ENCODE data around the gene MGME1.
A peak's percentile ranks its signal among the peaks of the same experiment; 100 is the strongest.
"Not testable (repeated sequence)": the region's sequence is repeated elsewhere in the genome, so short reads cannot be mapped to it uniquely, and the experiment has no call there.

The MGME1 gene

DNA sequence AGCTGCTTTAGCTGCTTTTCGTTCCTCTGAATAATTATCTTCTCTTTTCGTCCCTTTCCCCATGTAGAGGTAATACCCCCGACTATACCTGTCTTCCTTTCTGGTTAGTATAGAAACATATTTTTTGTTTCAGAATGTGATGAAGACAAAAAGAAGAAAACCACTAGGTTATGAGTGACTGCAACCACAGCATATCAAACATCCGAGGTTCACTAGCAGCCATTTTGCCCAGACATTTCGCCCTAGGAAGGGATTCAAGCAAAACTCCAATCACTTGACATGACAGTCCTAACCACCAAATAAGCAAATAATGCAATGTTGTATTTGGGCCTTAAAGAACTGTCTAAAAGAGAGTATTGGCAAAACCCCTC is 9.6 kb upstream of the MGME1 start:
- TF ChIP-seq POLR2A (IDR thresholded peaks at IDR 0.05; ENCODE audit: low read depth, low read length) = no peak
- FAIRE-seq (no peak), DNase-seq (ENCODE audit: insufficient read length, low spot score) (no peak)

DNA sequence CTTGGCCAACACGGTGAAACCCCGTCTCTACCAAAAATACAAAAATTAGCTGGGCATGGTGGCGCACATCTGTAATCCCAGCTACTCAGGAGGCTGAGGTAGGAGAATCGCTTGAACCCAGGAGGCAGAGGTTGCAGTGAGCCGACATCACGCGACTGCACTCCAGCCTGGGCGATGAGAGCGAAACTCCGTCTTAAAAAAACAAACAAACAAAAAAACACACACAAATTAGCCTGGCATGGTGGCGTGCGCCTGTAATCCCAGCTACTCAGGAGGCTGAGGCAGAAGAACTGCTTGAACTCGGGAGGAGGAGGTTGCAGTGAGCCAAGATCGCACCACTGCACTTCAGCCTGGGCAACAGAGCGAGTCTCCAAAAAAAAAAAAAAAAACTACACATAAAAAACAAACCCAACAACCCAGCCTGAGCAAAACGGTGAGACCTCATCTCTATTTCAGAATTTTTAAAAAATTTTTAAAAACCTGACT is 8.4 kb upstream of the MGME1 start:
- FAIRE-seq = not testable (repeated sequence)

DNA sequence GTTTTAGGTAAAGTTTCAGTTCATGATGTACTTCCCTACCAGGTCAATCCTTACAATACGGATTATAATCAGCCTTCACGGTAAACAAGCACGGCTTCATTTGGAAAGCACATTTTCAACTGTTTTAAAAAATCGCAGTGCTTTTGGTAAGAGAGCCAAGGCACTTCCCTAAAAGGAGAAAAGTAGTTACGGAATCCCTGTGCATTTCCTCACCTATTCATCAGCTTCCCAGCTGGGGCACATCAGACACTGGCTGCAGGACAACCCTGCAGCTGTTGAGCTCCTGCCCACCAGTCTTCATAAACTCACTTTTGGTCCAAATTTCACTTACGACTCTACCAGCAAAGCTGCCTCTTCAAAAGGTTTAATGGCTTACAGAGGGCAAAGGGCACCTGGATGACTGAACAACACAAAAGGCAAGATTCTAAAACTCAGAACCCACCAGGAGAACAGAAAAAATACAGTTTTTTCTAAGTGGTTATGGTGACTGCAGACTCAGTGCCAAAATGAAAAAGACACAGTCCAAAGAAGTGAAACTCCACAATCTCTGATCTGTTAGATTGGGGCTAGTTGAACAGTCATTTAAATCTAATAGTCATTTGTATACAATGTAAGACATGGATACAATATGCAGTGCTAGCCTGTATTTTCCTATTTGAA is 7.8 kb upstream of the MGME1 start:
- DNase-seq (ENCODE audit: insufficient read length, low spot score) = no peak
- no peak for TF ChIP-seq POLR2A (IDR thresholded peaks at IDR 0.05; ENCODE audit: low read depth, low read length)

More for the DNA sequence above, 8.4 kb upstream of the MGME1 start:
- not testable (repeated sequence) for DNase-seq (ENCODE audit: insufficient read length, low spot score)

DNA sequence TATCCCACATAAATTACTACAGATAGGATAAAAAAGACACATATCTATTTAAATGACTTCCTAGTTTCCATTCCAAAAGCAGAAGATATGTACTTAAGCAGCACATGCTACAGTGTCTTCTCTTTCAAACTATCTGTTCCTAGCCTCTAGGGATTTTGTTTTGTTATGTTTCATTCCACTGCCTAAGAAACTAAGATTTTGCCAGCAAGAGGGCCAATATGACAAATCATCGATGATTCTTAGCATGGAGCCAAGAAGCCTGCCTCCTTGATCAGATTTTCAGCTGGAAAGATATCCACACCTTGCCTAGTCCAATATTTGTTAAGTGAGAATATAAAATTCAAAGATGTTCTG is 7.3 kb upstream of the MGME1 start:
- no peak for TF ChIP-seq POLR2A (IDR thresholded peaks at IDR 0.05; ENCODE audit: low read depth, low read length)
- FAIRE-seq (no peak), DNase-seq (ENCODE audit: insufficient read length, low spot score) (no peak)

More for the DNA sequence above, 7.8 kb upstream of the MGME1 start:
- no peak for FAIRE-seq

DNA sequence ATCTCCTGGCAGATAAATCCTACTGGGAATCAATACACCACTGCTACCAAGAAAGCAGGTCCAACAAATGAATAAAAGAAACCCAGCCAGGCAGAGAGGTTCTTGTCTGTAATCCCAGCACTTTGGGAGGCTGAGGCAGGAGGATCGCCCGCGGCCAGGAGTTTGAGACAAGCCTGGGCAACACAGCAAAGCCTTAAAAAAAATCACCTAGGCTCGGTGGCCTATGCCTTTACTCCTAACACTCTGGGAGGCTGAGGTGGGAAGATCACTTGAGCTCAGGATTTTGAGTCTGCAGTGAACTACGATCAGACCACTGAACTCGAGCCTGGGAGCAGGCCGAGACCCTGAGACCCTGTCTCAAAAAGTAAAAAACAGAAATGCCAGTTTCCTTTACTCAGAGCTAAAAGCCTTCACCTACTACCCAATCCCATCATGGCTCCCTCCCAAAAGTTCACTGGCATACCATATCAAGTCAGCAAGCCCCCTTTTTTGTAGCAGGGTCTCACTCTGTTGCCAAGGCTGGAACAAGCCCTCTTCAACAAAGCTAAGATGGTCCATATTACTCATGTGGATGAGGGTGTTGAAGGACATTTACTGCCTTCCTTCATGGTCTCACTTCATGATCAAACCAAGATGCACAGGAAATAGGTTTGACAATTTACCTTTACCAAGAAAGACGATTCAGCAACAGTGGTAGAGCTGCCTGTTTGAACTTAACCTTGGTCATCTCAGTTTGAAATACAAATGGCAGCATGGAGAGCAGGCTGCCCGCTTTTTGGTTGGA is 5.5 kb upstream of the MGME1 start:
- DNase-seq (ENCODE audit: insufficient read length, low spot score) (no peak), FAIRE-seq (no peak)
- TF ChIP-seq POLR2A (IDR thresholded peaks at IDR 0.05; ENCODE audit: low read depth, low read length) = no peak

DNA sequence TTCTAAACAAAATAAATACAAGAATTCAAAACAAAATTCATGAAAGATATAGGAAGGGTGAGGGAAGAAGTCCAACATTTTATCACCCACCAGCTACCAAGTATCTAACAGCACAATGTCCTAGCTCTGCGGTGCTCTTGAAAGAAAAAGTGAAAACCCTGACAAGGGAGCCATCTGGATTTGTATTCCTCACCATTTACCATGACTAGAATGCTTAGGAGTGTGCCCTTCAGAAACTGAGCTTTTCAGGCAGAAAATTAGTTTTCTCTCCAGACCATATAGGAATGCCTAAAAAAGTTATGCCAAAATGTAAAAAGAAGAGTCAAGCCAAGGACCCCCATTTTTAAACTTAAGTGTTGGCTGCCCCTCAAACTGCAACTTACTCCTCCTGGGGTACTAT is 4.7 kb upstream of the MGME1 start:
- FAIRE-seq (no peak), DNase-seq (ENCODE audit: insufficient read length, low spot score) (no peak)

DNA sequence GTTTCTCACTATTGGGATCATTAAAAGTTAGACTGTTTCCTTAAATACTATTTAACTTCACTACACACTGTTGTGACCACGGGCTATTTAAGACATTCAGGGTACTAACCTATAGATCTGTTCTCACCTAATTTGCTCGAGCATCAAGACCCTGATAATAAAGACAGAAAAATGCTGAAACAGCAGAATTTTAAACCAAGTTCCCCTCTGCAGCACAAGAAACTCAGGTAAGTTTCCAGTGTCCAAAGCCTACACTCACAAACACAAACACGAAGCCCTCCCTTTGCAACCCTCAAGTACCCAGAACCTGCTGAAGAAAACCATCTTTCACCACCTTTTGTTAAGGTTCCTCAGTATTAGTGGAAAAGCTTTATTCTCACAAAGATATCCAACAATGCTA is 4.2 kb upstream of the MGME1 start:
- FAIRE-seq (no peak), DNase-seq (ENCODE audit: insufficient read length, low spot score) (no peak)
- no peak for TF ChIP-seq POLR2A (IDR thresholded peaks at IDR 0.05; ENCODE audit: low read depth, low read length)

More for the DNA sequence above, 4.7 kb upstream of the MGME1 start:
- no peak for TF ChIP-seq POLR2A (IDR thresholded peaks at IDR 0.05; ENCODE audit: low read depth, low read length)

DNA sequence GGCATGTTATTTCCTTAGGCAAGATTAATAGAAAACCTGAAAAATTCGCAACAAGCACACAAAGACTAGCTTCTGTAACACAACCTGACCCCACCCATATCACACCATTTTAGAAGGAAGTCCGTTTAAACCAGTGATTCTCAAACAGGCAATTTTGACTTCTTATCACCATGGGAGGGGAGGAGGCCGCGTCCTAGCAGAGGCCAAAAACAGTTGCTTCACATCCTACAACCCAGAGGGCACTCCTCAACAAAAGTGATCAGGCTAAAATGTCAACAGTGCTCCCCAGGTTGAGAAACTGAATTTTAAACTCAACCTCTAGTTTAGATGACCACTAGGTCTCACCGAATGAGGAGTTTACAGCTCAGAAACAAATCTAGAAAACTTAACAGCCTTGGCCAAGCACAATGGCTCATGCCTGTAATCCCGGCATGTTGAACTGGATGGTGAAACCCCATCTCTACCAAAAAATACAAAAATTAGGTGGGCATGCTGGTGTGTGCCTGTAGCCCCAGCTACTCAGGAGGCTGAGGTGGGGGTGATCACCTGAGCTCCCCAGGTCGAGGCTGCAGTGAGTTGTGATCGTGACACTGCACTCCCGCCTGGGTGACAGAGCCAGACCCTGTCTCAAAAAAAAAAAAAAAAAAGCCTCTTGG is 3.6 kb upstream of the MGME1 start:
- no peak for FAIRE-seq

DNA sequence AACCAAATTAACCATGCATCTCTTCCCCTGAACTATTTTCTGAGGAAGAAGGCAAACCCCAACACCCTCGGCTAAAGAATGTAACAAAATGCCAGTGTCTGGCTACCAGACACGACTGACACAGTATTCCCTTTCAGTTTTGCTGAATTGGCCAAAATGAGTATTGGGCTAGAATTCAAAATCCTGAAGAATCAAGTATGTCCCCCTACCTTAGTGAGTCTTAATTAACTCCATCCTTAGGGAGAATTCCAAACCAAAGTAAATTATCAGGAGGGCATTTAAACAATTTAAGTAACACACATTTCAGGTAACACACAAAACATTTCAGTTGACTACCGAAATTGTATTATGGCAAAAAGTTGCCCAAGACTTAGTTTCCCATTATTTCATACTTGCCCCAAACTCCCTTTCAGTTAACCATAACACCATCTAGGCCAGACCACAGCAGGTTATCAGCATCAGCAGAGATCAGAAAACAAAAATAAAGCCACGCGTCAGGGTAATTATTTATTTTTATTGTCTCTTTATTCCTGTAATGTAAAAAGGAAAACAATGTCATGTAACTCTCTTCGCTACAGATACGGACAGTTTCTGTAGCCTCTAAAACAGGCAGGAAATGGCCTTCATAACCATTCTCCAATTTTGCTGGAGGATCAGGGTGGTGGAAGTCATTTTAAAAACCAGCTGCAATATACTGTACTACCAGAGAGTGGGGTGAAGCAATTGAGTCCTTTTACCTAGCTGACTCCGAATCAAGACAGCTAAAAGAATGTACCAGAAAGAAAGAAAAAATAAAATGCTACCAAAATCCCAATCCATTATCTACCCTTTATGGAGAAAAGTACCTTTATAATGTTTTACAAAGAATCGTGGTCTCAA is 2.1 kb upstream of the MGME1 start:
- DNase-seq (ENCODE audit: insufficient read length, low spot score) = no peak
- TF ChIP-seq POLR2A (IDR thresholded peaks at IDR 0.05; ENCODE audit: low read depth, low read length) = no peak

More for the DNA sequence above, 3.6 kb upstream of the MGME1 start:
- no peak for DNase-seq (ENCODE audit: insufficient read length, low spot score)
- TF ChIP-seq POLR2A (IDR thresholded peaks at IDR 0.05; ENCODE audit: low read depth, low read length) = no peak

DNA sequence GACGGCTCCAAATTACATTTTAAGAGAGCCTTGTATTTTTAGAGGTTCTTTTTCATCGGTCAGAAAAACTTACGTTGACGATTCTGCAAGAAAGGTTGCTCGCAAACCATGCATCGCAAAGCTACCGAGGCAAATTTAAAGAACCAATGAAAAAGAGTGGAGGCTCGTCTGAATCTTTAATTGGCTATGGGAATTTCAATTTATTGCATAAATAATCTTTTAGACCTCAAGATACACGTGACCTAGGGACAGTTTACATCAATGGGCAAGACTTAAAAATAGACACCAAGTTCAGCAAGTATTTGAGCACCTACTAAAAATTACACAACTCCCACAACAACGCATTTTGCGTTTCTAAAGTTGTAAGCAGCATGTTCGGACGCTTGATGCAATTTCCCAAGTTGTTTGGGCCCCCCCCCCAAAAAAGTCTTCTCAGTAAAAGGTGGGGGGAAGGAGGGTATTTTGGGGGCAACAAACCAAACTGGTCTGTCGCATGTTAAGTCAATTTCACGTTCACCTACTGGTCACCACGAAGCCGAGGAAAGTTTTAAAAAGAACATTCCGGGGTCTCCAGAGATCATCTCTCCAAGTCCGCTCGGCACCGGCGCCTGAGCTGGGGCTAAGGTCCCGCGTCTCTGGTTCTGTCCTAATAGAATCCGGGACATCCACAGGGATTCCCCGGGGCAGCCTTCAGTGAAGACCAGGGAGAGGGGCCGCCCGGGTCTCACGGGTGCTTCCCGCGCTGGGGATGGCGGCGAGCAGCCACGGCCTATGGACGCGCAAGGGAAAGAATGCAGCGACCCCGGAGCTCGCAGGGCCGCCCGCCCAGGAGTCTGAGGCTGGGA is 1.1 kb upstream of the MGME1 start:
- no peak for DNase-seq (ENCODE audit: insufficient read length, low spot score)
- FAIRE-seq = no peak
- TF ChIP-seq POLR2A (IDR thresholded peaks at IDR 0.05; ENCODE audit: low read depth, low read length) = no peak

More for the DNA sequence above, 2.1 kb upstream of the MGME1 start:
- FAIRE-seq = no peak

DNA sequence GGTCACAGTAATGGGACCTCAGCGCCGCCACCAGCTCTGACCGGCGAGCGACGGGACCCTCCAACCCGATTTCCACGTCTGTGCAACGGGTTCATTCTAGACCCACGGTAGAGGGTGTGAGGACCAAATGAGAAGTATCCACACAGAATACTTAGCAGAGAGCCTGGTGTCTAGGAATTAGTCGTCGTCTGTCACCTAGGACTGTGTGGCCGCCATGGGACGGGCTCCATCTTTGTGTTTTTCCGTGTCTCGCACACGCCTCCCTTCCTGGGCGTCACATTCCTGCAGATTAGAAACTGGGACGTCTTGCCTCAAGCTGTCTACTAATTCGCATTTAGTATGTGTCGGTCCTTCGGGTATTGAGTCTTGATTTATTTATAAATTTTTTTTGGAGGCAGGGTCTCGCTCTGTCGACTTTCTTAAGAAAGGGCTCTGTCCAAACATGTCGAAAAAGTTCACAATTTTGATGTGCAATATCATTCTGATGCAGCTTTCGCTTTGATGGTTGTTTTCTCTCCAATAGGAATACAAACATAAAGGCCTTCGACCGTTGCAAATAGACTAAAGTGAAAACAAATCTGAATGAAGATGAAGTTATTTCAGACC is 563 bp downstream of the MGME1 start:
- no peak for DNase-seq (ENCODE audit: insufficient read length, low spot score)

DNA sequence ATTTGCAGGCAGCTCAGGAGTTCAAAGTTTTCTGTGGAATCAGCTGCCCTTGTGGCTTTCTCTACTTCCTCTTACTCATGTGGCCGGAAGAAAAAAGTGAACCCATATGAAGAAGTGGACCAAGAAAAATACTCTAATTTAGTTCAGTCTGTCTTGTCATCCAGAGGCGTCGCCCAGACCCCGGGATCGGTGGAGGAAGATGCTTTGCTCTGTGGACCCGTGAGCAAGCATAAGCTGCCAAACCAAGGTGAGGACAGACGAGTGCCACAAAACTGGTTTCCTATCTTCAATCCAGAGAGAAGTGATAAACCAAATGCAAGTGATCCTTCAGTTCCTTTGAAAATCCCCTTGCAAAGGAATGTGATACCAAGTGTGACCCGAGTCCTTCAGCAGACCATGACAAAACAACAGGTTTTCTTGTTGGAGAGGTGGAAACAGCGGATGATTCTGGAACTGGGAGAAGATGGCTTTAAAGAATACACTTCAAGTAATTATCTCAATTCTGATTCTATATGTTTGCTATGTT is 1.1 kb downstream of the MGME1 start:
- FAIRE-seq = no peak
- peak; percentile 36; the same call in 1 of the 2 replicates for TF ChIP-seq POLR2A (IDR thresholded peaks at IDR 0.05; ENCODE audit: low read depth, low read length)
- peak; percentile 53 for DNase-seq (ENCODE audit: insufficient read length, low spot score)

More for the DNA sequence above, 563 bp downstream of the MGME1 start:
- TF ChIP-seq POLR2A (IDR thresholded peaks at IDR 0.05; ENCODE audit: low read depth, low read length) = peak; percentile 41
- FAIRE-seq = no peak

Data from H54 (cell line).